Glomerular visceral epithelial cell (primary cell): ENCODE results near the gene UBASH3B.

Experiments used
- DNase-seq: peaks from one replicate; pipeline ENCODE4 v3.0.0-alpha.2; 2016; ENCODE audit errors: extremely low spot score

The UBASH3B gene

DNA sequence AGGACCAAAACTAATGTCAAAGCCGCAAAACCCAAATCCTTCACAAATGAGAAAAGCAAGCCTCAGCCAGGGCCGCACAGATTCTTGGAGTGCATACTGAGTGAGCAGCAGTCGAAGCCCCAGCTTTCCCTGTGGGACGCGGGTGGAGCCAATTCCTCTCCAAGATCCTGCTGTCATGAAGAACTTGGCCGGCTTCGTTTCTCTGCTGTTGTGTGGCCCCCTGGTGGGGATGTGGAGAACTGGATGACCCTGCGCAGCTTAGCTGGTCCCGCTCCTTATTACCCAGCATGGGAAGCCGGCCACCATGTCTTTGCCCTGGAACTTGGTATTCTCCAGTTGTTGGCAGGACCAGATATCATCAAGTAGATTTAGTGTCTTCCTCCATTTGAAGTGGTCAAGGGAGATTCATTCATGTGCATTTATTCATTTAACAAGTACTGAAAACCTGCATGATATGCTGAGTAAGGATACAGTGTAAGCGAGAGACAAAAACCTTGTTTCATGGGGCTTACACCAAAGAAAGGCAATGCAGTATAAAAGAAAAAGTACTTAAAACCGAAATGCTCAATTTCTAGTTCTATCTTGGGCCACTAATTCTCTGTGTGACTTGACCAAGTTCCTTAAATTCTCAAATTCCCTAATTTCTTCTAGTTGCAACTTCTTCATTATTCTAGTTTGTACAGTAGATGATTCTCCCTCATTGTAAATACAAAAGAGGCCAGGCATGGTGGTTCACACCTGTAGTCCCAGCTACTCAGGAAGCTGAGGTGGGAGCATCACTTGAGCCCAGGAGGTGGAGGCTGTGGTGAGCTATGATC, 126.1 kb downstream of the UBASH3B start:
- peak; percentile 84 for DNase-seq

DNA sequence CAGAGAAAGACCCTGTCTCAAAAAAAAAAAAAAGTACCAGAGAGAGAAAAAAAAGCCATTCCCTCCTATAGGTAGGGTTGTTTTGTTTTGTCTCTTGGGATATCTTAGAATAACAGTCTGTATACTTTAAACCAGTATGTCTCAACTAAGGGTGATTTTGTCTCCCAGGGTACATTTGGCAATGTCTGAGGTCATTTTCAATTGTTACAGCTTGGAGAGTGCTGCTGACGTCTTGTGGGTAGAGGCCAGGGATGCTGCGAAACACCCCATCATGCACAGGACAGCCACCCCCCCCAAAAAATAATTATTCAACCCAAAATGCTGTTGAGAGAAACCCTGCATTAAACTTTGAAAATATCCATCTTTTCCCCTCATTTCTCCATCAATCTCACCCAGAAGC, 126.7 kb downstream of the UBASH3B start:
- DNase-seq: no peak

DNA sequence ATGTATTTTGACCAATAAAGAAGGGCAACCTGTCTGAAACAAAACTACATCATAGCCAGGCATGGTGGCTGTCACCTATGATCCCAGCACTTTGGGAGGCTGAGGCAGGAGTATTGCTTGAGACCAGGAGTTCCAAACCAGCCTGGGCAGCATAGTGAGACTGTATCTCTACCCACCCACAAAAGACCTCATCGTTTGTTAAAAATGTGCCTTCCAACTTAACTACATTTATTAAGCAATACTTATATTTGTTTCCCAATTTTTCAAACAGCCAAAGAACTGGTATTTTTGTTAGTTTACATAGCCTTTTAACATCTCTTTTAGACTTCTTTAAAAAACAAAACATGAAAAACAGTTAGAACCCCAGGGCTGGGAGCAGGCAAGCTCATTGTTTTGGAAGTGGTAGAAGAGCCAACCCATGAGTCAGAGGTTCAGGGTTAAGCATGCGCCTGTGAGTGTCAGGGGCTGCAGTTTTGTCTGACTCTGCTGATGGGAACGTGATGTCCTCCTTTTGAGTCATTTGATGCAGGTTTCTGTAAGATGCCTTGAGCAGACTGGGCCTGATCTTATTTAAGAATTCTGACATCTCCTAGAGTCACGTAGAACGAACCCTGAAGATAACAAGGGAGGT, 128.9 kb downstream of the UBASH3B start:
- DNase-seq: no peak

DNA sequence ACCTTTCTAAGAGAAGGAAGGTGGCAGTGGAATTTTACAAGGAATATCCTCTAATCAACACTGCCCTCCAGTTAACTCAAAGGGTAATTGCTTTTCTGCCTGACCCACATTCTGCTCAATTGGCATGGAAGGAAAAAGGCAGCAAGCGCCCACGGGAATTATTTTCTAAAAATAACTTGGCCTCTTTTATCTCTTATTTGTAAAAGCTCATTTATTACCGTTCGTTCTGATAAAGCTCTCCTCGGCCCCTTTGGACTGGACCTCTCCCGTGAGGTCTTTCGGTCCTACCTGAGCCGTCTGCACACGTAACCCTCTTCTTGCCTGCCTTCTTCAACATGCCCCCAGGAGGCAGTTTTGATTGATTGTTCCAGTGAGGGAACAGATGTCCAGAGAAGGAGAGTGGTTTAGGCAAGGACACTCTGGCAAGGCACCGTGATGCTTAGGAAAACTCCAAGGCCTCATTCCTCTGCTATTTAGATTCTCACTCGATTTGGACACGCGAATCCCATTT, 129.6 kb downstream of the UBASH3B start:
- DNase-seq: no peak

DNA sequence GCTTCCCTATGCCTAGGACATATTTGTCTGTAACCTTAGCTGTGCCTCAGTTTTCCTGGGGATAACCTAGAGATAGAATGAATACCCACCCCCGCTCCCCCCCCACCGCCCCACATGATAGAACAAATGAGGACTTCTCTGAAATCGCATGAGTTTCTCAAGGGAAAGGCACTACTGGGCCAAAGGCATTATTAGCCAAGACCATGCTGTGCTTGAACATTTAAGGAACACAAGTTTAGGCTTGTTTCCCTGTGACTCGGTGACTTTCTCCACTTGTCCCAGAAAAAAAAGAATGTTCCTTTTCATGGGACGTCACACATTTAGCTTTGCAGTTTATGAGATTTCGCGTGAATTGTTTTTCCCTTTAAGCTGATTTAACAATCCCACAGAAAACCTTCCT, 131.4 kb downstream of the UBASH3B start:
- no peak for DNase-seq

DNA sequence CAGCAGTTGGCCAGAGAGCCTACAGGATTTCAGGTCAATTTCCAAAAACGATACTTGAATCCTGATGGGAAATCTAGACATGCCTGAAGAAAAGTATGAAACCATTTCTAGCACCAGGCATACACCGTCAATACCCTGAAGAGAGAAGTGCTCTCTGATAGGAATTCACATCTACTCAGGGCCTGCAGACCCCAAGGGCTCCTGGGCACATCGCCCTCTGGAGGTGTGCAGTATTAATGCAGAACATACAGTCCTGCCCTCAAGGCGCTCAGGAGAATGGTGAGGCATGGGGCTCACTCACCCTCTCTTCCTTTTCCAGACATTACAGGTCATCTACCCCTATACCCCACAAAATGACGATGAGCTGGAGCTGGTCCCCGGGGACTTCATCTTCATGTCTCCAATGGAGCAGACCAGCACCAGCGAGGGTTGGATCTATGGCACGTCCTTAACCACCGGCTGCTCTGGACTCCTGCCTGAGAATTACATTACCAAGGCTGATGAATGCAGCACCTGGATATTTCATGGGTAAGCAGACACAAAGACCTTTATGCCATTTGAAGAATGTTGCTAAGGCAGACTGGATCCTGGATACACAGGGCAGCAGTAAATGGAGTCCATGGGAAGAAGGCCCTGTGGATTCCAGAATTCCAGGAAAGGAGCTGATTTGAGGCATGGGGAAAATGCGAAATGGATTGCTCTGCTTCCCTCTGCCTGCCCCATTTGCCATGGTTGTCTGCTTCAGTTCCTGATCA, 133.4 kb downstream of the UBASH3B start:
- DNase-seq: no peak

DNA sequence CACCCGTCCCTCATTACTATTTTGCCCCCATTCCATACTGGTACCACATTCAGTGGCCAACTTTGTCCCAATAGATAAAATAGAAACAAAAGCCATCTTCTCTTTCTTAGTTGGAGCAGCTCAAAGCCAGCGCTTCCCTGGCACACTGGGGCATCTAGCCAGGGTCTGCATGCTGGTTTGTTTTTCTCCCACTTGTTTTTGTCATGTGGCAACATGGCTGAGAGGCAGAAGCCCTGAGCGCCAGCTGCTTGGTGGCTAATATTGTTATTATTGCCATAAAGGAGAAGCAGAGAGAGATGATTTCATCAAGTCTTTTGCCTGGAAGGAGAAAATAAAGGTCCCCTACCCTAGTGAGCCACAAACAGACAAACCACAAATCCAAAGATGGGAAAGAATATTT, 134.4 kb downstream of the UBASH3B start:
- DNase-seq: no peak

DNA sequence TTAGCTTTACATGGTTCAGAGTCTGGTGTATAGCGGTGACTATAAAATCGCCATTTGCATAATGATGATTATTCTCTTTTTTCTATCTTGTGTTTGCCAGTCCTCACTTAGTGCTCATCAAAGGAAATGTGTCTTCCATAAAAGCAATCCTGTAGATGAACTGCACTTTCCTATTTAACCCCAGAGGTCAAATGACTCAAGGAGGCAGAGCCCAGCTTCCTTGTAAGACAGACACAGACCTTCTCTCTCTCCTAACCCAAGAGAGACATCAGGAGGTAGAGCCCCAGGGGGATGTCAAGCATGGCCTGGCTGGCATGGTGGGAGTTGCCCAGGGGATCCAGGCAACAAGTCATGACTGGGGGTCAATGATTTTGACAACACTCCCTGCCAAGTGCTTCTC, 135.9 kb downstream of the UBASH3B start:
- DNase-seq: no peak

DNA sequence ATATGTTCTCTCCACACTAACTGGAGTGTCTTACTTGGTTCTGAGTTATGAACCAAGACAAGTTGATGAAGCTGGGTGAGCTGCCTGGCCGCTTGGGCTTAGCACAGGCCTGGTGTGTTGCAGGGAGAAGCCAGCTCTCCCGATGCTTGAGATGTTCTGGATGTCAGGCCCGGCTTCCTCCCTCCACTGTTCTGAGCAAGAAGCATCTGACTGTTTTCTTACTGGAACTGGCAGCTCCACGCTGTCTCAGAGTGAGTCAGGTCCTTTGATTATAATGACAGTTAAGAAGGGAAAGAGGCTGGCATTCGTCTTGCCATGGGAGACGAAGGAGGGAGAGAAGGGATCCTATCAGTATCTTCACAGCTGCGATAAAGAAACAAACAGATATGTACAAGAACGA, 136.3 kb downstream of the UBASH3B start:
- no peak for DNase-seq

DNA sequence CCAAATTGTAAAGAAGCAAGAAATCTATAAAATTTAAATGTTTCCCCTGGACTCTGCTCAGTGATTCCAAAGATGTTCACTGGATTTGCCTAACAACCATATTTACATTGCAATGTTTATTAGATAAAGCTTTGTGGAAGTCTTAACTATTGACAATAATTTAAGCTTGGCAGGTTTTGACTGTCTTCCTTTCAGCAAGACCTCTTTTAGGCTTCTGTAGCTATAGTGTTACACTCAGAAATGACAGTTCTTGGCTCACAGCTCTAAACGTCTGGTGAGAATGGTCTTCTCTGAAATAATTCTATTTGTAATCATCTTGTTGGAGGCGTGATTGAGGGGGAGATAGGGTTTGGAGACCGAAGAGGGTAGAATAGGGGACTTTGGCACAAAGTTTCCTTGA, 138.0 kb downstream of the UBASH3B start:
- DNase-seq: no peak

DNA sequence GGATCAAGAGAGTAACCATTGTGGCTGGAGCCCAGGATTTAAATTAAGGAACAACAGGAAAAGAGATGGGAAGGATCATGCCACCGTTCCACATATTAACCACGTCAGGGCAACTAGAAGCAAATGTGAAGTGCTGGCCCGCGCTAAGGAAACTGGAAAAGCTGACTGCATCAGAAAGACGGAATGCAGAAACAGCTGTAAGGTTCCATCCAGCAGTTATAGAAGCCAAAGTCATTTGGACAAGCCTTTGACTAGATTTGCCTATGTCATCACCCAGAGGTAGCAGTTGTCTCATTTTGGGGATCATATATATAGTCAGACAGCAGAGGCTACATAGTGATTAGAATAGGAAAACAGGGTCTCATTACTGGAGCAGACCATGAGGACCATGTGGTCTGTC, 139.8 kb downstream of the UBASH3B start:
- no peak for DNase-seq

DNA sequence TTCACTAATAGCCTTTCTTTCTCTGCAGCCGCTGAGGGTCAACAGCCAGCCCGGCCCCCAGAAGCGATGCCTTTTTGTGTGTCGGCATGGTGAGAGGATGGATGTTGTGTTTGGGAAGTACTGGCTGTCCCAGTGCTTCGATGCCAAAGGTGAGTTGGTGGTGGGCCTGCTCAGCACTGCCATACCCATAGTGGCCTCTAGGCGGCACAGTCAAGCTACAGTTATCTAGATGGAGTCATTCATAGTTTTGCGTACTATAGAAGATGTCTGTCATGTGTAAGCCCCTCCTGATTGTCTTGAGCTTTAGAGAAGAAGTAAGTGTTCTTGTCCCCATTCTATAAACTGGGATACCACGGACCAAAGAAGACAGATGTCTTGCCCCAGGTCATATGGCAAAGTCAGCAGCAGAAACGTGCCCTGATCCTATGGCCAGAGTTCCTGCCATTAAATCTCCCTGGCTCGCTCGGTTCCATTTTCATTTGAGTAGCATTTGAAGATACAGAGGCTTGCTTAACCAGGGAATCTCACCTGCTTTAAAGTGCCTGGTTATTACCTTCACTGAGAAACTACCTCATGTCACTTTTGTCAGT, 140.7 kb downstream of the UBASH3B start:
- DNase-seq: peak; percentile 44

DNA sequence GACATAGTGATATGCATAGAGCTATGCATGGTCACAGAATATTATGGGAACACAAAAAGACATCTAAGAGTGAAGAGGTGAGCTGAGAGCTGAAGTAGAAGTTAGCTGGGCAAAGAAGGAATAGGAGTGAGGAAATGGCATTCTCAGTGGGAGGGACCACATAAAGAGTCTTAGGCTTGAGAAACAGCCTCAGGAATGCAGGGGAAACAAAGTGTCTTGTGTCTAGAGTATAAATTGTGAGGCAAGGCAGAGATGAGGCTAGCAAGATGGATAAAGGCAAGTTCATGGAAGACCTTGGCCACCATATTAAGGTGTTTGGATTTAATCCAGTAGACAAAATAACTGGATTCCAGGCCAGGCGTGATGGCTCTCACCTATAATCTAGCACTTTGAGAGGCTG, 142.1 kb downstream of the UBASH3B start:
- DNase-seq: no peak

DNA sequence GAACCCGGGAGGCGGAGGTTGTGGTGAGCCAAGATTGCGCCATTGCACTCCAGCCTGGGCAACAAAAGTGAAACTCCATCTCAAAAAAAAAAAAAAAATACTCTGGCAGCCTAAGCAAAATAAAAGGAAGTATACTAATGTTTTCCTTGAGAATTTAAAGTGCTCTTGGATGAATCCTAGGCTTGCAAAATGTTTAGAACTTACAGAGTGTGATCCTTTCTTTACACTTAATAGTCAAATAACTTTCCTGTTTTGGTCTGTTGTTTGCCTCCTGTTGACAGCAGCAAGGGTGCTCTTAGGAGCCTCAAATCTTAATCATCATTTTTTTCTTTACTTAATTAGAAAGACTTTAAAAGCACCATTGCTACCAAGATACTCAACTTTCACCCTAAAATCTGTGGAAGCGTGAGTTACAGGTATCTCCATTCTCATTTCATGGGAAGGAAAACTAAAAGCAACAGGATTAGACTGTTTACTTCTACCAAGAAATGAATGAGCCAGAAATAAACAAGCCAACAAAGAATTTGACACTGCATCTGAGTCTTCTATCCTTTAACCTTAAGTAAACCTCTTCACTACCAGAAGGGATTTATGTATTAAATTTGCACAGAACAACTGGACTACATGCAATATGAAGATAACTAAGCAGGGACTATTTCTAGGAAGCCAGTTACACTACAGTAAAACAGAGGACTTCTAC, 144.0 kb downstream of the UBASH3B start:
- no peak for DNase-seq

DNA sequence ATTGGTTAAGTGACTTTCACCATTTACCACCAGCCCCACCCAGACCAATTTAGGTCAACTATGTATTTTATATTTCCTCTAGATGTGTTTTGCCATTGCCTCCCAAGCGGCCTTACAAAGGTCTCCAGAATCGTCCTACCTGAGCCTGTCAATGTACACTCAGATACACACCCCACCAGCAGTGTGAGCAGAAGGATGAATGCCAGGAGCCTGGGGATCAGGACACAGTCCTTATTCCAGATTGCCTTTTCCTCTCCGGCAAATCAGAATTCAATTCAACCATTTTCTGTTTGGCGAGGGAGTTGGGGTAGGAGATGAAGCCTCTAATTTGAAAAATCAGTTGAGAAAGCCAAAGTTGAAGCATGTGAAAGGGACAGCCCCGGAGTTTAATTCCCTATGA, 147.4 kb downstream of the UBASH3B start:
- no peak for DNase-seq

DNA sequence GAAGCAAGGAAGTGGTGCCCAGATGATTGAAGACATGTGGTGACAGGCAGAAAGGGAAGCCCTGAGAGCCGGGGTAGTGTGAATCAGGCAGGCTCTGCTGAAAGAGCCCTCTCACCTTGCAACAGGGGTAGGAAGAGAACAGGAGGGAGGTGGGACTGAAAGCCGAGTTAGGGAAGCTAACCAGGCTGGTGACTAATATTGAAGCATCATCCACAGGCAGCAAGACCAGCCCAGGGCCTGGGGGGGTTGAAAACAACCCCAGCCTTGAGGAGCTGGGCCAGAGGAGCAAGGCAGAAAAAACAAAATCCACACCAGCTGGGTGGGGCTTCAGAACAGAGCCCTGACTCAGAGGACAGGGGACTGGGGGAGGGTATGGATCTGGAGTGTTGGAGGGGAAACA, 147.8 kb downstream of the UBASH3B start:
- DNase-seq: peak; percentile 47

DNA sequence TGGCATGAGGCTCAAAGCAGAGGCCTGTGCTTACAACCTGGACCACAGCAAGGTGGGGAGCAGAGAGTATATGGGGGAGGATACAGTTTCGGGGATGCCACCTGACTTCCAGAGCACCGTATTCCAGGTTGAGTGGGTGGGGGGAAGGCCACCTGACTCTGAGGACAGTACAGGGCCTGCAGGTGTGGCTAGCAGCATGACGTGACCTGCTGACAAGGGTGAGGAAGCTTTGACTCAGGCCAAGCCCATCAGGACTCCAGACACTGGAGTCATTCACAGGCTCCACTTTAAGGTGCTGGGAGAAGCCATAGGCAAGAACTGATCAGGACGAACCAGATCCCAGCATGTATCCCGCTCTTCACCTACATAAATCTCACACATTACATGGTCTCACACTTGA, 148.2 kb downstream of the UBASH3B start:
- no peak for DNase-seq

DNA sequence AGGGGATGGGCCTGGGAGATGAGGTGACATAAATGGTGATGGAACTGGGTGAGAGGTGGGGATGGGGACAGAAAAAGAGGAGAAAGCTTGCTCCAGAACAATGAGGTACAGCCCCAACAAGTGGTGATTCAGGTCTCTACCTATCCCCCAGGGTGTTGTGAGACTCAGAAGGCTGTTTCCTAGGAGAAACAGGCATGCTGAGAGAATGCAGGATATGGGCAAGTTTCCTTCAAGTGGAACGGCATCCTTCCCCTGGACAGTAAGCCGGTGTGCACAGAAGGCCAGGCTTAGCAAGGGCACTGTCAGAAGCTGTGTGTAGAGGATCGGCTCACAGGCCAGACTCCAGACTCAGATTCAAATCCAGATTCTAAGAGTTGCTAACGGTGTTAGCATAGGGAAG, 148.6 kb downstream of the UBASH3B start:
- peak; percentile 60 for DNase-seq

DNA sequence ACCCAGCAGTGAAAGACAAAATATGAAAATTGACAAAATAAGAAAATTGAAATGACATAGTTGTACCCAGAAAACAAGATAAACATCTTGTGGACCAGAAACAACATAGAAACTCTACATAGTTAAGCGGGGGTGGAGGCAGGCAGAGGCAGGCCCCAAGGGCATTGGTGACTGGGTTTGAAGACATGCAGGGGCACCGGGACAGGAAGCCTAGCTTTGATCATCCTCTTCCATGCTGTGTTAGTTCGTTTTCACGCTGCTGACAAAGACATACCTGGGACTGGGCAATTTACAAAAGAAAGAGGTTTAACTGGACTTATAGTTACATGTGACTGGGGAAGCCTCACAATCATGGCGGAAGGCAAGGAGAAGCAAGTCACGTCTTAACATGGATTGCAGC, 149.3 kb downstream of the UBASH3B start:
- no peak for DNase-seq

DNA sequence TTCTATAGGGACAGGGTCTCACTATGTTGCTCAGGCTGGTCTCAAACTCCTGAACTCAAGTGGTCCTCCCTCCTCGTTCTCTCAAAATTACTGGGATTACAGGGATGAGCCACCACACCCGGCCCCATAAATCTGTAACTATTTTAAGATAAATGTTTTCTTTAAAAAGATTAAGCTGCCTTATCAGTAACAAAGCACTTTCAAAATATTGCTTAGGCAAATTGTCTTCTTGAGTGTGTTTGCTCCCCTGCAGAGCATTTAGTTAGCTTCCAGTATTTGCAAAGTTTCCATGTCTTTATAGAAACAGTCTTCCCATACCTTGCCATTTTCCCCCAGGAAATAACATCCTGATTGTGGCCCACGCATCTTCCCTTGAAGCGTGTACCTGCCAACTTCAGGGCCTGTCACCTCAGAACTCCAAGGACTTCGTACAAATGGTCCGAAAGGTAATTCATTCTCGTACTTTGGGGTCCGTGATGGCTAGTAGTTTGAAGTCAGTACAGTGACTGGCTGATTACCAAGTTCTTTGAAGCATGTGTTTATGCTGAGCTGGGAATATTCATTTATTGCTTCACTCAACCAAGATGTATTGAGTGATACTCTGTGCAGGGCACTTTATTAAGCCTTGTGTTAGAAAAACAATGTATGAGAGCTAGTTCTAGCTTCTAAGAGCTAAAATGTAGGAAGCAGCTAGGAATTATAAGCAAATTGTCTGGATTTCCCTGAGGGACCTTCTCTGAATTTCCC, 152.4 kb downstream of the UBASH3B start:
- no peak for DNase-seq

DNA sequence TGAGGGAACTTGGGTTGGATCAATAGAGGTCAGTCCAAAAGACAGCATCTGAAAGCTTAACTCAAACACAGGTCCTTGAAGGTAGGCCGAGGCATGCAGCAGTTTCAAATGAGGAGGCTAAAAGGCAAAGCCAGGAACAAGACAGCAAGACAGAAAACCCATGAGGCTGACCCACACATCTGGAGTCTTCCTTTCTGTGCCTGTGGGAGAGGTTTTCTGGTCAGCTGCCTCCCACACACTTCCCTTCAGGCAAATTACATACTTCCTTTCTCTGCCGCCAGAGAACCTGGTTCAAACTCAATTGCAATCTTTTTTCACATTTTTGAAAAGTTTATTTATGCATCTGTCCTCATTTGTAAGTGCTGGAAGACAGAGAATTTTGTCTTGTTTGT, 153.0 kb downstream of the UBASH3B start:
- no peak for DNase-seq
